Measurements from ENCODE around the gene NECTIN1. TPM values are rescaled to one million over a fixed set of nuclear protein-coding genes. Genes with fewer than 3 reads are reported as not detected.

The NECTIN1 gene
- total and polyA plus RNA-seq, 2 of the 4 experiments (the other 2 are of a cell fraction) = 2.3 to 4.2 TPM

DNA sequence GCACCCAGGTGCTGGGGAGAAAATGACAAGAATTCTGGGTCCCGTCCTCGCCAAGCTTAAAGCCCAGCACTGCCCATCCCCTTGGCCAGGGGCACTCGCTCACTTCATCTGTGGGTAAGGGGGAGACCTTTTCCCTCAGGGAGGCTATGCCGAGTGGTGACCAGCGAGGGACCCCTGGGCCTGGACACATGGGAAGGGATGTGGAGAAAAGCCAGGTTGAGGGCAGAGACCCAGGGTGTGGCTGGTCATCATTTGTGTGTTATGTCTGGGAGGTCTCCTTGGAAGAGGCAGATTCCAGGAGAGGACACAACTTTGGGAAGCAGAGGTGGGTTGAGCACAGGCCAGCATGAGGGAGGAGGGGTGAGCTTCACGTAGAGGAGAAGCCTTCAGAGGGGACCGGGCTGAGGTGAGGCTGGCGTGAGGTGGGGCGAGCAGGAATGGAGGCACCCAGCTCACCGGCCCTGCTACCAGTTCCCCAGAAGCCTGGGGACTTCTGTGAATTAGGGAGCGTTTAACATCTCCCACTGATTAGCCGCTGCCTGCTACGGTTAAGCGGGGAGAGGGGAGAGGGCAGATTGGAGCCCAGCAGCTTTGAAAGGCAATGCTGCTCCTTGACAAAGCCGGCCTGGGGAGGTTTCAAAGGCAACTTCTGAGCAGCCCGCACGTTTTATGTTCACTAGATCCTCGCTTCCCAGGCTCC lies 25.8 kb upstream of the NECTIN1 start:
- H2BK20ac ChIP-seq (ENCODE audit: low read depth, low read length) = no peak overlapping the region
- H3K79me1 ChIP-seq (ENCODE audit: low read depth in 1 of 2, low read length in 2 of 2) = no peaks in the 10 kb centered on the region
- H3K9me3 ChIP-seq (ENCODE audit: control insufficient read depth, insufficient read depth, low read length) = 0 out of 2 replicates have a peak, but pooled peaks cover 2% of the 10 kb centered on the region
- H3K9ac ChIP-seq (ENCODE audit: low read depth, low read length) = no peak overlapping the region
- no peak overlapping the region for H4K91ac ChIP-seq (ENCODE audit: insufficient read depth, low read depth, low read length)
- no peak for TF ChIP-seq SMC3 (IDR thresholded peaks at IDR 0.05; ENCODE audit: low read depth, low read length)
- no peak for TF ChIP-seq MAFK (IDR thresholded peaks at IDR 0.05; ENCODE audit: low read depth, low read length)
- TF ChIP-seq CHD1 (IDR thresholded peaks at IDR 0.05; ENCODE audit: low read depth, low read length) = no peak
- TF ChIP-seq MAZ (IDR thresholded peaks at IDR 0.05; ENCODE audit: borderline replicate concordance, low read depth, low read length) = no peak
- TF ChIP-seq NFE2L2 (IDR thresholded peaks at IDR 0.05; ENCODE audit: low read depth, low read length) = no peak
- TF ChIP-seq POLR2A (IDR thresholded peaks at IDR 0.05; ENCODE audit: low read depth, low read length) = no peak
- TF ChIP-seq RAD21 (IDR thresholded peaks at IDR 0.05; ENCODE audit: low read length) = no peak
- TF ChIP-seq, protein P1, sequence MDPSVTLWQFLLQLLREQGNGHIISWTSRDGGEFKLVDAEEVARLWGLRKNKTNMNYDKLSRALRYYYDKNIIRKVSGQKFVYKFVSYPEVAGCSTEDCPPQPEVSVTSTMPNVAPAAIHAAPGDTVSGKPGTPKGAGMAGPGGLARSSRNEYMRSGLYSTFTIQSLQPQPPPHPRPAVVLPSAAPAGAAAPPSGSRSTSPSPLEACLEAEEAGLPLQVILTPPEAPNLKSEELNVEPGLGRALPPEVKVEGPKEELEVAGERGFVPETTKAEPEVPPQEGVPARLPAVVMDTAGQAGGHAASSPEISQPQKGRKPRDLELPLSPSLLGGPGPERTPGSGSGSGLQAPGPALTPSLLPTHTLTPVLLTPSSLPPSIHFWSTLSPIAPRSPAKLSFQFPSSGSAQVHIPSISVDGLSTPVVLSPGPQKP (IDR thresholded peaks at IDR 0.05; ENCODE audit: borderline replicate concordance, low read depth, low read length) = no peak
- no peak for TF ChIP-seq RFX5 (IDR thresholded peaks at IDR 0.05; ENCODE audit: low read depth, low read length)
- no peak for TF ChIP-seq CEBPB (IDR thresholded peaks at IDR 0.05; ENCODE audit: low read depth, low read length)
- TF ChIP-seq FOS (IDR thresholded peaks at IDR 0.05; ENCODE audit: low read depth, low read length) = no peak
- no peak for TF ChIP-seq BHLHE40 (IDR thresholded peaks at IDR 0.05; ENCODE audit: low read depth, low read length)
- no peak for TF ChIP-seq CTCF (conservative IDR thresholded peaks at IDR 0.05; ENCODE audit: low read depth, low read length)
- no peak for TF ChIP-seq RCOR1 (IDR thresholded peaks at IDR 0.05; ENCODE audit: insufficient replicate concordance, low read length)
- TF ChIP-seq USF2 (IDR thresholded peaks at IDR 0.05; ENCODE audit: low read depth, low read length) = no peak
- no peak for TF ChIP-seq MXI1 (IDR thresholded peaks at IDR 0.05; ENCODE audit: borderline replicate concordance, low read depth, low read length)
- H3K4ac ChIP-seq (ENCODE audit: low read depth, low read length) = no peak overlapping the region
- no peaks in the 10 kb centered on the region for H3K36me3 ChIP-seq (ENCODE audit: control insufficient read depth, insufficient read depth, low read length)
- H2AK5ac ChIP-seq (ENCODE audit: low read depth, low read length) = no peak overlapping the region
- DNase-seq (no peak), ATAC-seq (ENCODE audit: low read depth) (no peak)
- no peak overlapping the region for H3K4me2 ChIP-seq (ENCODE audit: low read depth, low read length)
- H3K27ac ChIP-seq (ENCODE audit: insufficient read depth, low read length) = no peak overlapping the region
- peaks cover 39% of the 10 kb centered on the region for H3K27me3 ChIP-seq (ENCODE audit: control insufficient read depth, insufficient read depth, low read length)
- BruUV-seq (replicated peaks) = no TSS peak
- no peak overlapping the region for H3K4me3 ChIP-seq (ENCODE audit: insufficient read depth, low read depth, low read length)
- no peaks in the 10 kb centered on the region for H4K20me1 ChIP-seq (ENCODE audit: insufficient read depth, low read length)
- in situ Hi-C loops (cut with MboI; ENCODE audit: low sequenced_read_pairs) = no loop called here
- H3K23ac ChIP-seq (ENCODE audit: low read depth, low read length) = no peak overlapping the region
- H3K56ac ChIP-seq (ENCODE audit: extremely low read depth, insufficient read depth, low read length) = no peak overlapping the region
- no peak overlapping the region for H2BK120ac ChIP-seq (ENCODE audit: low read depth, low read length)
- no peak overlapping the region for H2BK5ac ChIP-seq (ENCODE audit: low read depth, low read length, poor library complexity, severe bottlenecking)
- 42% methylated on average over 2 of the region's 18 CpGs; no CpG with 5 or more reads in 1 of the 2 experiments for WGBS, 2 experiments (ENCODE audit: extremely low coverage in 2 of 2, insufficient read length in 1 of 2)
- H2AFZ ChIP-seq (replicated peaks; ENCODE audit: low read length, poor library complexity) = no peak overlapping the region
- H3K14ac ChIP-seq (replicated peaks; ENCODE audit: low read depth, low read length) = no peak overlapping the region
- intact Hi-C loops (cut with micrococcal nuclease) = no loop called here
- H2BK15ac ChIP-seq (ENCODE audit: low read depth, low read length) = no peak overlapping the region
- H3K4me1 ChIP-seq (ENCODE audit: control insufficient read depth, insufficient read depth, low read length) = no peaks in the 10 kb centered on the region
- H4K5ac ChIP-seq (ENCODE audit: low read depth, low read length) = no peak overlapping the region
- no peak overlapping the region for H2AK9ac ChIP-seq (replicated peaks; ENCODE audit: low read depth, low read length, poor library complexity)
- no peaks in the 10 kb centered on the region for H3K9me1 ChIP-seq (ENCODE audit: insufficient read depth, low read length)
- POLR2A ChIA-PET (ENCODE audit: unreplicated experiment) = no interaction called here
- no peak overlapping the region for H3K18ac ChIP-seq (ENCODE audit: low read depth, low read length)
- CTCF ChIA-PET = no interaction called here
- dilution Hi-C loops (cut with HindIII; ENCODE audit: low sequenced_read_pairs, unreplicated experiment) = no loop called here
- no peak overlapping the region for H4K8ac ChIP-seq (ENCODE audit: low read depth in 2 of 2, low read length in 2 of 2)

All from IMR-90 (cell line).